H1 (cell line): Measurements from ENCODE around the gene MAVS.

Experiments
- POLR2AphosphoS5 ChIP-seq: IDR thresholded peaks from 2 replicates; pipeline ENCODE4 v1.6.1; 2011; ENCODE audit warnings: low read depth, low read length
- SIN3A ChIP-seq, 2 experiments: IDR thresholded peaks in 1 of 2; conservative IDR thresholded peaks in 1 of 2; 2 replicates each; pipeline ENCODE4 v1.6.1; 2011 to 2012; ENCODE audit warnings: low read length in 2 of 2, improper control_type of control experiment in 1 of 2, low read depth in 1 of 2, mild to moderate bottlenecking in 1 of 2

GRCh38 chr20:3865152-3865886 lies 18.7 kb downstream of the MAVS start:
- TF ChIP-seq POLR2AphosphoS5 (no peak), SIN3A (conservative IDR thresholded peaks at IDR 0.05 in 1 of 2, IDR thresholded peaks at IDR 0.05 in 1 of 2; ENCODE audit: low read depth in 1 of 2, low read length in 2 of 2) (no peak)
